Stomach smooth muscle (tissue), 2 donors: Measurements from ENCODE around the gene NARS2.
"Not testable (repeated sequence)": the region's sequence is repeated elsewhere in the genome, so short reads cannot be mapped to it uniquely, and the experiment has no call there.

Experiments
- H3K27ac ChIP-seq: one replicate; pipeline ENCODE4 v1.7.0; 2013; ENCODE audit warnings: mild to moderate bottlenecking, low read length, inconsistent platforms
- H3K27me3 ChIP-seq, 2 donors: one replicate each; pipeline ENCODE4 v1.7.0; 2013; ENCODE audit warnings: low read length in 2 of 2; ENCODE audit not compliant: insufficient read depth in 2 of 2, control insufficient read depth in 1 of 2
- H3K36me3 ChIP-seq, 2 donors: one replicate each; pipeline ENCODE4 v1.7.0; 2013; ENCODE audit warnings: low read length in 2 of 2; ENCODE audit not compliant: control insufficient read depth in 2 of 2, insufficient read depth in 2 of 2
- H3K4me1 ChIP-seq: one replicate; pipeline ENCODE4 v1.7.0; 2013; ENCODE audit warnings: low read length; ENCODE audit not compliant: control insufficient read depth, insufficient read depth
- H3K4me3 ChIP-seq, 2 donors: one replicate each; pipeline ENCODE4 v1.7.0; 2013; ENCODE audit warnings: low read length in 2 of 2
- H3K9ac ChIP-seq, 2 donors: one replicate each; pipeline ENCODE4 v1.7.0; 2013; ENCODE audit warnings: low read length in 2 of 2, mild to moderate bottlenecking in 1 of 2
- H3K9me3 ChIP-seq, 2 donors: one replicate each; pipeline ENCODE4 v1.7.0; 2013; ENCODE audit warnings: low read length in 2 of 2; ENCODE audit not compliant: control insufficient read depth in 2 of 2
- donor health status: healthy.
- donor health status: Pancreatic carcinoma.

Gene NARS2

GRCh38 chr11:78465169-78465942 lies 109.3 kb downstream of the NARS2 start:
- Histone ChIP-seq H3K36me3 (peaks cover 2% of the 10 kb centered on the region in 2 donors), H3K27ac (no peak overlapping the region)

DNA sequence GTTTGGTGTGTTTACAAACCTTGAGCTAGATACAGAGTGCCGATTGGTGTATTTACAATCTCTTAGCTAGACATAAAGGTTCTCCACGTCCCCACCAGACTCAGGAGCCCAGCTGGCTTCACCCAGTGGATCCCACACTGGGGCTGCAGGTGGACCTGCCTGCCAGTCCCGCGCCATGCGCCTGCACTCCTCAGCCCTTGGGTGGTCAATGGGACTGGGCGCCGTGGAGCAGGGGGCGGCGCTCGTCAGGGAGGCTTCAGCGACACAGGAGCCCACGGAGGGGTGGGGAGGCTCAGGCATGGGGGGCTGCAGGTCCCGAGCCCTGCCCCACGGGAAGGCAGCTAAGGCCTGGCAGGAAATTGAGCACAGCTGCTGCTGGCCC lies 109.9 kb downstream of the NARS2 start:
- H3K4me1 ChIP-seq, H3K27ac ChIP-seq, H3K4me3 ChIP-seq, H3K9me3 ChIP-seq, H3K9ac ChIP-seq, H3K27me3 ChIP-seq, H3K36me3 ChIP-seq: not testable (repeated sequence)

More at GRCh38 chr11:78465169-78465942, 109.3 kb downstream of the NARS2 start:
- H3K4me3 ChIP-seq, result no peak overlapping the region
- H3K27me3 ChIP-seq, result no peaks in the 10 kb centered on the region
- no peaks in the 10 kb centered on the region for H3K9me3 ChIP-seq
- no peaks in the 10 kb centered on the region for H3K4me1 ChIP-seq
- no peak overlapping the region for H3K9ac ChIP-seq

- Histone ChIP-seq H3K9ac (no peak overlapping the region), H3K4me1 (no peaks in the 10 kb centered on the region), H3K36me3 (peaks cover 0 to 7% of the 10 kb centered on the region in 2 donors), H3K9me3 (no peaks in the 10 kb centered on the region), H3K27ac (no peak overlapping the region), H3K4me3 (no peak overlapping the region), H3K27me3 (no peaks in the 10 kb centered on the region)
These were observed 114.2 kb downstream of the NARS2 start for GRCh38 chr11:78460471-78460870.

DNA sequence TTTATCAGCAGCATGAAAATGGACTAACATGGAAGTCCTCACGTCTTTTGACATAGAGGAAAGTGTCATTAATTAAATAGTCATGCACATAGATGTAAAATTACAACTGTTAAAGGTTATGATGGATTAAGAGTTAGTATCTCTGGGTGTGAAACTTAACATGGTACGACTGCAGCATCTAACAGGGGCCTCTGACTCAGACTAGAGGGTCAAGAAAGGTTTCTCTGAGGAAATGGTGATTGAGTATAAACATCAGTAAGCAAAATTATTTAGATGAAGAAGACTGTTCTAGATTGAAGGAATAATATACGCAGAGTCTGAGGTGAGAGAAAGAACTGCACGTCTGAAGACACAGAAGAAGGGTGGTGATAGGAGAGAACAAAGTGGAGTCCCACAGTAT lies 114.9 kb downstream of the NARS2 start:
- Histone ChIP-seq H3K9me3 (no peaks in the 10 kb centered on the region), H3K27ac (no peak overlapping the region), H3K27me3 (no peaks in the 10 kb centered on the region), H3K4me1 (no peaks in the 10 kb centered on the region), H3K36me3 (peaks cover 0 to 7% of the 10 kb centered on the region in 2 donors), H3K4me3 (no peak overlapping the region), H3K9ac (no peak overlapping the region)

- Histone ChIP-seq H3K9ac (no peak overlapping the region), H3K27me3 (no peaks in the 10 kb centered on the region), H3K27ac (no peak overlapping the region), H3K9me3 (no peaks in the 10 kb centered on the region), H3K36me3 (peaks cover 0 to 7% of the 10 kb centered on the region in 2 donors), H3K4me3 (no peak overlapping the region), H3K4me1 (no peaks in the 10 kb centered on the region)
These were observed 117.2 kb downstream of the NARS2 start for GRCh38 chr11:78457448-78457847.

GRCh38 chr11:78453140-78453935 lies 121.3 kb downstream of the NARS2 start:
- H3K9ac ChIP-seq, result no peak overlapping the region
- no peak overlapping the region for H3K4me3 ChIP-seq
- no peaks in the 10 kb centered on the region for H3K9me3 ChIP-seq
- H3K36me3 ChIP-seq, result no peaks in the 10 kb centered on the region
- no peaks in the 10 kb centered on the region for H3K4me1 ChIP-seq
- no peaks in the 10 kb centered on the region for H3K27me3 ChIP-seq
- H3K27ac ChIP-seq, result no peak overlapping the region

DNA sequence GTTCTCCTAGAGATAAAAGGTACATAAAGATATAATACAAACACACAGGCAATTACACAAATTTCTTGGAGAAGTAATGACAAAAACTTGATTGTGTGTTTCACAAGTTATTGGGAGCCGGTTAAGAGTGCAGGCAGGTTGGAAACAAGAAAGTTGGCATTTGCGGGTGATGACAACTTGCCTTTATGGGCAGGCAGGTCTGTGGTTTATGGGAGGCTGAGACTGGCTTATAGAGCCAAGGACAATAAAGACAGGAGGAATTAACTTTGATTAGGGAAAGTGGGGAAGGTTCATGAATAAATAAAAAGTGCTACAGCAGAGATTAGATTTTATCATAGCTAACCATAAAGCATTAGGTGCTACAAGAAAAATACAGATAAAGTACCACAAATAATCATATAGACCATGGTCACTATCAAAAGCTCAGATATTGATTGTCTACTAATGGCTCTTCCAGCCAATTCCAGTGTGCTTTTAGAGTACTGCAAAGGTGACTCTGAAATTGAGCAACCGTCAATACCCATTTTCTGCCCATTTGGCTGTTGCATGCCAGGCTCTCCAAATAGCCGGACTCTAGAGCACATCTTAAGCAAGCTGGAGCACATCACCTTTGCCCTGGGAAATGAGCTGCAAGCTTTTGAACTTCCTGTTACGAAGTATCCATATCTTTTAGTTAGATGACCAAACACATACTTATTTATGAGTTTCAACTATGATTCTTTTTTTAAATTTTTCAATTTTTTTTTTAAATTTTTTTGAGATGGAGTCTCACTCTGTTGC lies 123.1 kb downstream of the NARS2 start:
- no peaks in the 10 kb centered on the region for H3K27me3 ChIP-seq
- no peaks in the 10 kb centered on the region for H3K4me1 ChIP-seq
- no peak overlapping the region for H3K9ac ChIP-seq
- H3K4me3 ChIP-seq, result no peak overlapping the region
- no peak overlapping the region for H3K27ac ChIP-seq
- no peaks in the 10 kb centered on the region for H3K9me3 ChIP-seq
- H3K36me3 ChIP-seq, result no peaks in the 10 kb centered on the region

- Histone ChIP-seq H3K36me3 (no peaks in the 10 kb centered on the region), H3K4me1 (no peaks in the 10 kb centered on the region), H3K4me3 (no peak overlapping the region), H3K27me3 (no peaks in the 10 kb centered on the region), H3K9ac (no peak overlapping the region), H3K9me3 (no peaks in the 10 kb centered on the region), H3K27ac (no peak overlapping the region)
These were observed 123.8 kb downstream of the NARS2 start for GRCh38 chr11:78450866-78451265.

GRCh38 chr11:78449866-78450265 lies 124.8 kb downstream of the NARS2 start:
- H3K4me3 ChIP-seq, result no peak overlapping the region
- H3K9ac ChIP-seq, result no peak overlapping the region
- no peaks in the 10 kb centered on the region for H3K4me1 ChIP-seq
- no peaks in the 10 kb centered on the region for H3K36me3 ChIP-seq
- no peak overlapping the region for H3K27ac ChIP-seq
- no peaks in the 10 kb centered on the region for H3K9me3 ChIP-seq
- H3K27me3 ChIP-seq, result no peaks in the 10 kb centered on the region

- Histone ChIP-seq H3K9me3 (no peaks in the 10 kb centered on the region), H3K4me1 (no peaks in the 10 kb centered on the region), H3K27ac (no peak overlapping the region), H3K4me3 (no peak overlapping the region), H3K27me3 (no peaks in the 10 kb centered on the region), H3K36me3 (peaks cover 0 to 9% of the 10 kb centered on the region in 2 donors), H3K9ac (no peak overlapping the region)
These were observed 128.5 kb downstream of the NARS2 start for GRCh38 chr11:78446210-78446609.
